HG02798 (cell line): ENCODE data around the gene DSEL.

Source experiments
- ATAC-seq: cut with Tn5 transposase; IDR thresholded peaks from one replicate; pipeline ENCODE4 v1.9.1; 2021; ENCODE audit warnings: mild to moderate bottlenecking; ENCODE audit not compliant: unreplicated experiment, poor library complexity

DSEL gene

DNA sequence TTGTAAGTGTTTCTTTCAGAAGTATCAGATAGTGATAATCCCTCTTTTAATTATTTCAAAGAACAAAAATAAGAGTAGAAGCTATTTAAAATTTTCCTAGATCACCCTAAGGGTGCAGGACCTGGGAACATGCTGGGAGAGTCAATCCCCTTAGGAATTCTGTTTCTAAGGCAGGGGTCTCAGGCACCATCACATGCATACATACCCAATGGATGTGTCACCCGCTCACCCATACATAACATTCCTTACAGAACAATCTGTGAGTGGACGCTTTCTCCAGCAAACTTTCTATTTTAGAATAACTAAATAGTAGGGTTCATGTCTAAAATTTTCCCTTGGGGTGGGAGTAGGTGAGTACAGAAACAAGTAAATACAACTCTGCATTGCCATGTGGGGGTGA lies 8.4 kb downstream of the DSEL start:
- no peak for ATAC-seq

DNA sequence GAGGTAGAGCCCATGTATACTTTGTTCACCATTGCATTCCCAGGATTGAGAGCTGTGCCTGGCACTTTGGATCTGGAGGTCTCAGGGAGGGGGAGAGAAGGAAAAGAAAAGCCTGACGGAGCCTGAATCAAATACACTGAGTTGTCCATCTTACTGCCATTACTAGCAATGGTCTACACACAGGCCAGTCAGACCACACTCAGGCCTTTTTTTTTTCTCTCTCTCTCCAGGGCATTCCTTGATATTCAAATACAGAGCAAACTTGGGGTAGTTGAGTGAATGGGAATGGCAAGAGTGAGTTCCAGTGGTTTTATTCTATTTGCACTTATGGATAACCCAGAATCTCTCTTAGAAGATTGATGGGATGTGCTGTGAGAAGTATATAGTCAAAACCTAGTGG lies 11.8 kb downstream of the DSEL start:
- no peak for ATAC-seq

DNA sequence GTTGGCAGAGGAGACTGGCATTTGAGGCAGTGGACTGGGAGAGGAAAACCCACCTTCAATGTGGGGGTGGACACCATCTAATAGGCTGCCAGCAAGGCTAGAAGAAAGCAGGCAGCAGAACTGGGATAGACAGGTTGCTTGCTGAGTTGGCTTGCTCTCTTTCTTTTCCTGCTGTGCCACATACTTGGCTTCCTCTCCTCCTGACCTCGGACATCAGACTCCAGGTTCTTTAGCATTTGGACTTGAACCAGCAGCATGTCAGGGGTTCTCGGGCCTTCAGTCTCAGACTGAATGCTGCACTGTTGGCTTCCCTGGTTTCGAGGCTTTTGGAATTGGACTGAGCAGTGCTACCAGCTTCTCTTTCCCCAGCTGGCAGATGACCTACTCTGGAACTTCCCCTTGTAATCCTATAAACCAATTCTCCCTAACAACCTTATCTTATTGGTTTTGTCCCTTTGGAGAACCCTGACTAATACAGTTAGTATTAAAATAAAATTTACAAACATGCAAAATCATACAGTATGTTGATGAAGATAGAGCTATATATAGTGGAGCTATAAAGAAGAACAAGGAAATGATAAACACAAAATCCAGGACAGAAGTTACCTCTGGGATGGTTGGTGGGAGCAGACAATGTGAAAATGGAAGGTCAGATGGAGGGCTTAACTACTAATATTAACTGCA lies 15.9 kb downstream of the DSEL start:
- ATAC-seq = no peak

DNA sequence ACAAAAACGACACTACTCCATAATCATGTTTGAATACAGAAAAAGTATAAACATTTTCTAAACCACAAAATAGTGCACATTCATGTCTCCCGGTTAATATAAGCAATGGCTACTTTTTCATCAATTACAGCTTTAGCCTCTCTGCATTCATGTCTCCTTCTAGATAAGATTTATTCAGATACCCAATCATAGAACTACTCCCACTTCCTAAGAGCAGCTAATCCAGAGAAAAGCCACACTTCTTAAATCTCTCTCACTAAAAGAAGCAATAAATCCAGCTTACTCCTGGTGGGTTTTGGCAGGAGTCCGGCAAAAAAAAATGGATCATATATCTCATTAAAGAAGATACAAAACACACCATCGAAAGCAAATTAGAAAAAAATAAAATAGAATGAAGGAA lies 20.1 kb downstream of the DSEL start:
- no peak for ATAC-seq

DNA sequence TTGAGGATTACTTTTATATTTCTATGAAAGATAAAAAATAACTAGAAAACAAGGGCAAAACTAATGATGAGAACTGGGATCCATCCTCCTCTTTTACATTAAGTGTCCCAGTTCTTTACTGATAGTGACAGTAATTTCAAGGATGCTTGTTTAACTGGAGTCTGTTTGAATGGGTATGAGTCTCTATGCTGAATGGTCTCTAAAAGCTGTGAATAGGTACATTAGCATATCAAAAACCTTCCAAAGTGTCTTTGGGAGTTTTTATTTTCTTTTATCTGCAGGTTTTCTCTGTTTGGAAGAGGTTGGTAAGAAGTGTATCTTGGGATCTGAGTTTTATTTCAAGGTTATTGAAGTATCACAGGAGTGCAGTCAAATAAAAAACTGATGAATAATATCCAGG lies 30.0 kb downstream of the DSEL start:
- no peak for ATAC-seq

DNA sequence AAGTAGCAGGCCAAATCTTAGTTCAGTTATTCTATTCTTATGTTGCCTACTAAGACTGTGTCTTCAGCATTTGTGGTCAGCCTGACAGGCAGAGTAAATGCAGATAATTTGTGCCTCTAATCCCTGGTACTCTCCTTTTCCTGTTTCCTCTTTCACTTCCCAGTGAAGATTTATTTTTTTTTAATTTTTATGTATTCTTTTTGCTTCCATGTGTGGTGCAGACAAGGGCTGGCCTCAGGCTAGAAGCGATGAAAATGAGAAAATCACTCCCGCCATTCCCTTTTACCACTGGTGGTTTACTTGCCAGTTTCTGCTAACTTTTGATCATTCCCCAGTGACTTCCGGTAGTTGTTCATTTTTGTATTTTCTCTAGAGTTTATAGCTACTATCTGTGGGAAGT lies 30.9 kb downstream of the DSEL start:
- no peak for ATAC-seq

DNA sequence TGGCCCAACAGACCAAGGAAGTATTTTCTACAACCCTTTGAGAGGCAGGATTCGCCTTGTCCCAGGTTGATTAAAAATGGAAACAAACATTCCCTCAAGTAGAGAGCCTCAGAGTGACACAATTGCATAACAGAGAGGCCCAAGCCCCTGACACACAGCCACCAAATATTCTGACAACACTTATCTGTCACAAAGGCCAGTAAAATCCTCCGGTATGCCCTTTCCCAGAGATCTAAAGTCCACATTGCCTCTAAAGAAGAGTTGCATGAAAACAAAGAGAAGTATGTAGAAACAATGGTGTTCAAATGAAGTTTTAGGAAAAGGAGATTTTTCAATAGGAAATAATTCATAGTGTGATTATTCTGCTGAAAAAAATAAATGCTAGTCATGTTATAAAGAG lies 32.1 kb downstream of the DSEL start:
- ATAC-seq = no peak

DNA sequence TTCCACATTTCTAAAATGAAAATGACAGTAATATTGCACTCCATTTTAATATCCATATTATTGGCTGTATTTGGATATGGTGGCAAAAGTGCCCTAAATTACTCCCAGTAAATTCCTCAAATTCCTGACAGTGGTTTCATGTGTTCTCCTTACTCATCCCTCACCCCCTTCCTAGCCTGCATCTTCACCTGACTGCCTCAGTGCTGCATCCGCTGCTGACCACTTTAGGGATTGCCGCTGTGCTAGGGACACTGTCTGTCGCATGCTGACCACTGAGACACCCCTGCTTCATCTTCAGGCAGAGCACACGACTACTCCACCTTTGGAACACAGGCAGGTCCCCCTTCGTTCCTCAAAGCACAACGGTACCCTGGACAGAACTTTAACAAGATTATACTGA lies 32.6 kb downstream of the DSEL start:
- no peak for ATAC-seq

DNA sequence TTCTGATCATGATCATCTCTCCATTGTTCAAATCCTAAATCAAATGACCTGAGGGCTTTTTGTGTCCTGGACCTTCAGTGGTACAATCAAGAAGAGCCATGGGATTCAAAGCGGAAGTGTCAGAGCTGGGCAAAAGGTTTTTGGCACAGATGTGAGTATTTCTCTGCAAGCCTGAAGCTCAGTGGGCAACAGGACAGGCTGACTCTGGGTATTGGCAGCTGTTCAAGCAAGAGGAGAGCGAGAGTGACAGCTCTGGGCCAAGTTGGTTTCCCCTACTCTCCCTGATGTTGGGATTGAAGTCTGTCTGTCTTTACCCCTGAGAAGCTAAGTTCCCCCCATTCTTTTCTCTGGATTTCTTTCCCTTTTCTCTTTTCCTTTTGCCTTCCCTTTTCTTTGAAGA lies 33.3 kb downstream of the DSEL start:
- no peak for ATAC-seq

DNA sequence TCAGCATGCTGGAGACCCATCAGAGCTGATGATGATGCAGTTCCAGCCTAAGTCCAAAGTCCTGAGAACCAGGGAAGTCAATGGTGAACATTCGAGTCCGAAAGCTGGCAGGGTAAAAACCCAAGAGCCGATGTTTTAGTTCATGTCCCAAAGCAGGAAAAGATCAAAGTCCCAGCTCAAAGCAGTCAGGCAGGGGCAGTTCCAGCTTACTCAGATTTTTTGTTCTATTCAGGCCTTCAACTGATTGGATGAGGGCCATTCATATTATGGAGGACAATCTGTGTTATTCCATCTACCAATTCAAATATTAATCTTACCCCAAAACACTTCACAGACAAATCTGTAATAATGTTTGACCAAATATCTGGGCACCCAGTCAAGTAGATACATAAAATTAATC lies 38.3 kb downstream of the DSEL start:
- no peak for ATAC-seq

DNA sequence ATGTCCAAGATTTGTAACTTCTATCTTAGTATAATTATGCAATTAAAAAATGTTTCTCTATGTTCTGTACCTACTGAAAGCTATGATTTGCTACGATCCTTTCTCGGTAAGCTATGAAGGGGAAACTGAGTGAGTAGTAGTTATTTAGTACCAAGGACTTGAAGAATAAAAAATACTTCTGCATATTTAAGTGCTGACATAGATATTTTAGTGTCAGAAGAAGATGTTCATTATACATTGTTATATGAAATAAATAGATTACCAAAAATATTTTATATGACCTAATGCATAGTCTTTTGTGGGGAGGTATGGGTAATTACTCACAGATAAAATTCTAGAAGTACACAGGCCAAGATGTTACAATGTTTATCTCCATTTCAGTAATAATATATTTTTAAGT lies 39.0 kb downstream of the DSEL start:
- no peak for ATAC-seq

DNA sequence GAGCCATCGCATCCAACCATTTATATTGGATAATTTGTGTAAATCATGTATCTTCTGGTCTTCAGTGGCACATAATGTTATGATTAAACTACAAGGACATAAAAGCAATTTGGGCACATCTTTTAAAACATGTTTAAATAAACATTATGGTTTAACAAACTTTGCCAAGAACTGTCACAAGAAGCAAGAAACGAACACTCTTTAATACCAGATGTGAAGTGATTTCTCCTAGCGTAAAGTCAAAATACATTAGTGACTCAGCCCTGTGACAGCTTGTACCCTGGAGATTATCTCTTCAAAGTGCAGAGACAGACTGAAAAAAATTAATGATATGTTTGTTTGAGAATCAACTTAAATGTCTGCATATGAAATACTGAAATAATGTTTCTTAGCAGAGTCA lies 39.9 kb downstream of the DSEL start:
- ATAC-seq = no peak

DNA sequence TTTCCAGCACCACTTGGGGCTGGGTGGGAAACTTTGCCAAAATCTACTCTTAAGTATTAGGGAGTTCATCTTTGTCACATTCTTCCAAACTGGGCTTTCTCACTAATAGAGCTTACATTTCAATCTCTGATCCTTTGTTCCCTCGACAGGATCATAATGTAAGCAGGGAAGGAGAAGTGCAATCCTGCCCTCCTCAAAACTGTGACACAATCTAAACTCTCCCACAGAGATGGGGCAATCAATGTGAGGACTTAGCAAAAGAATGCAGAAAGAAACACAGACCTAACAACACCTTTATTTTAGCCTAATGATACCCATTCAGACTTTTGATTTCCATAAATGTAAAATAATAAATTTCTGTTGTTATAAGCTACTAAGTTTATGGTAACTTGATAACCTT lies 40.8 kb downstream of the DSEL start:
- ATAC-seq = no peak

DNA sequence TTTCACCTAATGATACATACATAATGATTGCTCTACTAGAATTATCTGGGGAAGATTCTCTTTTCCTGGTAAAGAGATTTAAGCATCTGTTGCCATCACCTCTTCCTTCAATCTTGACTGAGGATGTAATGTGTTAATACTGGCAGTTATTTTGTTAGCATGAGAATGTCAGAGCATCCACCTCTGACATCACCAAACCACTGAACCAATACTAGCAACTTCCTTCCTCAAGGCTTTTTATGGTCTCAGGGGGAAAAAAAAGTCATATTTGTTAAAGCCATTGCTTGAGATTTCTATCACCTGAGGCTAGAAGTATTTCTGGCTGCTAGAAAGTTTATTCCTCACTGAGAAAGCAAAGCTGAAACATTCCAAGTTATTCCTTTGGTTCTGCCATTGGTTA lies 48.5 kb downstream of the DSEL start:
- ATAC-seq = no peak

DNA sequence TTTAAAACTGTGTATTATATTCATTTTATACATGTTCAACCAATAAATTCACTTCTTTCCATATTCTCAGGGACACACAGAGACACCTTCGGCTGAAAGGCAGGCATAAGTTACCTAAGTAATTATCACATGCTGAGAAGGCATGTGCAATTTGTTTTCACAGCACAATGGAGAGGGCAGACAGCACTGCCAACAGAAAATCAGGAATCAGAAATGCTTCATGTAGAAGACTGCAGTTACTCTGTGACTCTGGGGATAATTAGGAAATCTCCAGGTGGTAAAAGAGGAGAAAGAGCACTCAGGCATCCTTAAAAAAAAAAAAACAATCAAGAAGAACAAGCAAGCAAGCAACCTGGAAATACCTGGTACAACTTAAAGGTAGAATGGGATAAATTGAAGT lies 49.3 kb downstream of the DSEL start:
- no peak for ATAC-seq

DNA sequence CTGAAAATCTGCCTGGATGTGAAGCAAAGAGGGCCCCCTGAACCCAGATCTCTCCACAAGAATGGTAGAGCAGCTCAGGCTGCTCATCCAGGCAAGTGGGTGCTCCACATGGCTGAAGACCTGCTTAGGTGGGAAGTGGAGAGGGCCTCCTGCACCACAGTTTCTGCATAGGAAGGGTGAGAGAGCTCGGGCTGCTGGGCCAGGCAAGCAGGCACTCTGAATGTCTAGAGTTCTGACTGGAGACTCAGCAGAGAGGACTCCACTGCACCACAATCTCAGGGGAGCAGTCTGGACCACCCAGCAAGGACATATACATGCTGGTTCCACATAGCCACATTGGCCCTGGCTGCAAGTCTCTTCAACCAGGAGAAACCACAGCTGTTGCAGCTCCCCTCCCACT lies 52.0 kb downstream of the DSEL start:
- no peak for ATAC-seq

DNA sequence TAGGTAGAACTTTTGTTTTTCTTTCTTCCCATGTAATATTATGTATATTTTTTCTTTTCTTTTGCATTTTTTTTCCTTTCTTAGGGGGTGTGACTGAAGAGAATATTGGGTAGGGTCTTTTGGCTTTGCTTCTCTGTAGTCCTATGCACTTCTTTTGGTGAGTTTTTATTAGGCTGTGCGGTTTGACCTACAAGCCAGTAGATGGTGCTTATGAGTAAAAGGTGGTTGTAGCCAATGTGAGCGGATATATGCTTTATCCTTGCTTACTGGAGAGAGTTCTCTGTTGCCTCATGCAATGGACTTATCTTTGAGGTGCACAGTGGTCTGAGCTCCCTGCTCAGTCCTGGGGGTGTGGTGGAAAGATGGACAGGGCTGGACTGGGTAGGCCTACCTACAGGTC lies 52.7 kb downstream of the DSEL start:
- no peak for ATAC-seq

DNA sequence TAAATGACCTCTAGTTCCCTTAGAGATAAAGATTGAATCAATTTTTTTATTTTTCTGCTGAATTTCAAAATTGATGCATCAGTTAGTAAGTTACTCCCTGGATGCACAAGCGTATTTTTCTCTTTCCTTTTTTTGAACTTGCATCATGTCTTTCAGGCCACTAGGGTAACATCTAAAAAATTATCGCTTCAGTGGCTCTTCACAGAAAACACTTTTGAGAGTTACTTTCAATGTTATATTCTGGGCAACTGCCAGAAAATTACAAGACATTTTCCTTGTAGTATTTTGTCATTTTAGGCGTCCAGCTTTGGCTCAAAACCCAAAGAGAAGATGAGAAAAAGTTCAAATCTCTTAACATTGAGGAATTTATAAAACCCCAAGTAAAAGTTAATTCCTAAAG lies 59.8 kb downstream of the DSEL start:
- ATAC-seq = no peak
